Measurements from ENCODE around the gene PHEX.

PHEX gene

GRCh38 chrX:22164770-22165388, 132.8 kb downstream of the PHEX start:
- H3K4me3 ChIP-seq (ENCODE audit: low read length), result no peak overlapping the region
- H3K36me3 ChIP-seq (ENCODE audit: insufficient read depth, low read length), result no peaks in the 10 kb centered on the region
- H3K4me1 ChIP-seq (ENCODE audit: control insufficient read depth, insufficient read depth, low read length), result no peaks in the 10 kb centered on the region
- no peaks in the 10 kb centered on the region for H3K9me3 ChIP-seq (replicated peaks; ENCODE audit: low read length)
- no peak overlapping the region for H3K9ac ChIP-seq (ENCODE audit: low read depth, low read length)
- no peaks in the 10 kb centered on the region for H3K27me3 ChIP-seq (ENCODE audit: control insufficient read depth, insufficient read depth, low read length)
- H3K4me2 ChIP-seq (ENCODE audit: low read length), result no peak overlapping the region

- Histone ChIP-seq H3K4me1 (ENCODE audit: control insufficient read depth, insufficient read depth, low read length) (no peaks in the 10 kb centered on the region), H3K9me3 (replicated peaks; ENCODE audit: low read length) (no peaks in the 10 kb centered on the region), H3K4me3 (ENCODE audit: low read length) (no peak overlapping the region), H3K36me3 (ENCODE audit: insufficient read depth, low read length) (no peaks in the 10 kb centered on the region), H3K27me3 (ENCODE audit: control insufficient read depth, insufficient read depth, low read length) (no peaks in the 10 kb centered on the region), H3K4me2 (ENCODE audit: low read length) (no peak overlapping the region), H3K9ac (ENCODE audit: low read depth, low read length) (no peak overlapping the region)
Observed at GRCh38 chrX:22165732-22166457, 133.8 kb downstream of the PHEX start.

- Histone ChIP-seq H3K27me3 (ENCODE audit: control insufficient read depth, insufficient read depth, low read length) (no peaks in the 10 kb centered on the region), H3K4me1 (ENCODE audit: control insufficient read depth, insufficient read depth, low read length) (no peaks in the 10 kb centered on the region), H3K36me3 (ENCODE audit: insufficient read depth, low read length) (no peaks in the 10 kb centered on the region), H3K9ac (ENCODE audit: low read depth, low read length) (no peak overlapping the region), H3K4me3 (ENCODE audit: low read length) (no peak overlapping the region), H3K9me3 (replicated peaks; ENCODE audit: low read length) (no peaks in the 10 kb centered on the region), H3K4me2 (ENCODE audit: low read length) (no peak overlapping the region)
Observed at GRCh38 chrX:22171287-22172060, 139.3 kb downstream of the PHEX start.

- H3K4me1 ChIP-seq (ENCODE audit: control insufficient read depth, insufficient read depth, low read length), result no peaks in the 10 kb centered on the region
- H3K9ac ChIP-seq (ENCODE audit: low read depth, low read length), result no peak overlapping the region
- H3K4me2 ChIP-seq (ENCODE audit: low read length), result no peak overlapping the region
- no peak overlapping the region for H3K4me3 ChIP-seq (ENCODE audit: low read length)
- no peaks in the 10 kb centered on the region for H3K36me3 ChIP-seq (ENCODE audit: insufficient read depth, low read length)
- no peaks in the 10 kb centered on the region for H3K27me3 ChIP-seq (ENCODE audit: control insufficient read depth, insufficient read depth, low read length)
- H3K9me3 ChIP-seq (replicated peaks; ENCODE audit: low read length), result no peaks in the 10 kb centered on the region
Observed at GRCh38 chrX:22173966-22174365, 141.8 kb downstream of the PHEX start.

- H3K4me2 ChIP-seq (ENCODE audit: low read length), result no peak overlapping the region
- H3K4me3 ChIP-seq (ENCODE audit: low read length), result no peak overlapping the region
- no peaks in the 10 kb centered on the region for H3K4me1 ChIP-seq (ENCODE audit: control insufficient read depth, insufficient read depth, low read length)
- H3K9ac ChIP-seq (ENCODE audit: low read depth, low read length), result no peak overlapping the region
- no peaks in the 10 kb centered on the region for H3K27me3 ChIP-seq (ENCODE audit: control insufficient read depth, insufficient read depth, low read length)
- H3K36me3 ChIP-seq (ENCODE audit: insufficient read depth, low read length), result no peaks in the 10 kb centered on the region
- H3K9me3 ChIP-seq (replicated peaks; ENCODE audit: low read length), result no peaks in the 10 kb centered on the region
Observed at GRCh38 chrX:22177950-22178515, 145.9 kb downstream of the PHEX start.

- Histone ChIP-seq H3K4me1 (ENCODE audit: control insufficient read depth, insufficient read depth, low read length) (no peaks in the 10 kb centered on the region), H3K4me2 (ENCODE audit: low read length) (no peak overlapping the region), H3K9ac (ENCODE audit: low read depth, low read length) (no peak overlapping the region), H3K27me3 (ENCODE audit: control insufficient read depth, insufficient read depth, low read length) (no peaks in the 10 kb centered on the region), H3K9me3 (replicated peaks; ENCODE audit: low read length) (no peaks in the 10 kb centered on the region), H3K4me3 (ENCODE audit: low read length) (no peak overlapping the region), H3K36me3 (ENCODE audit: insufficient read depth, low read length) (no peaks in the 10 kb centered on the region)
Observed at GRCh38 chrX:22184096-22184495, 152.0 kb downstream of the PHEX start.

GRCh38 chrX:22186165-22186564, 154.0 kb downstream of the PHEX start:
- Histone ChIP-seq H3K9me3 (replicated peaks; ENCODE audit: low read length) (no peaks in the 10 kb centered on the region), H3K4me2 (ENCODE audit: low read length) (no peak overlapping the region), H3K9ac (ENCODE audit: low read depth, low read length) (no peak overlapping the region), H3K27me3 (ENCODE audit: control insufficient read depth, insufficient read depth, low read length) (no peaks in the 10 kb centered on the region), H3K4me3 (ENCODE audit: low read length) (no peak overlapping the region), H3K36me3 (ENCODE audit: insufficient read depth, low read length) (no peaks in the 10 kb centered on the region), H3K4me1 (ENCODE audit: control insufficient read depth, insufficient read depth, low read length) (no peaks in the 10 kb centered on the region)

GRCh38 chrX:22192419-22193060, 160.4 kb downstream of the PHEX start:
- no peaks in the 10 kb centered on the region for H3K4me1 ChIP-seq (ENCODE audit: control insufficient read depth, insufficient read depth, low read length)
- H3K4me3 ChIP-seq (ENCODE audit: low read length), result no peak overlapping the region
- H3K9ac ChIP-seq (ENCODE audit: low read depth, low read length), result no peak overlapping the region

GRCh38 chrX:22193851-22194659, 161.9 kb downstream of the PHEX start:
- Histone ChIP-seq H3K9ac (ENCODE audit: low read depth, low read length) (no peak overlapping the region), H3K36me3 (ENCODE audit: insufficient read depth, low read length) (no peaks in the 10 kb centered on the region), H3K4me2 (ENCODE audit: low read length) (no peak overlapping the region), H3K4me1 (ENCODE audit: control insufficient read depth, insufficient read depth, low read length) (no peaks in the 10 kb centered on the region), H3K27me3 (ENCODE audit: control insufficient read depth, insufficient read depth, low read length) (no peaks in the 10 kb centered on the region), H3K4me3 (ENCODE audit: low read length) (no peak overlapping the region), H3K9me3 (replicated peaks; ENCODE audit: low read length) (no peaks in the 10 kb centered on the region)

More at GRCh38 chrX:22192419-22193060, 160.4 kb downstream of the PHEX start:
- Histone ChIP-seq H3K36me3 (ENCODE audit: insufficient read depth, low read length) (no peaks in the 10 kb centered on the region), H3K9me3 (replicated peaks; ENCODE audit: low read length) (no peaks in the 10 kb centered on the region), H3K27me3 (ENCODE audit: control insufficient read depth, insufficient read depth, low read length) (no peaks in the 10 kb centered on the region), H3K4me2 (ENCODE audit: low read length) (peak overlapping the region; percentile 67)

- Histone ChIP-seq H3K9ac (ENCODE audit: low read depth, low read length) (no peak overlapping the region), H3K27me3 (ENCODE audit: control insufficient read depth, insufficient read depth, low read length) (no peaks in the 10 kb centered on the region), H3K9me3 (replicated peaks; ENCODE audit: low read length) (no peaks in the 10 kb centered on the region), H3K36me3 (ENCODE audit: insufficient read depth, low read length) (no peaks in the 10 kb centered on the region), H3K4me1 (ENCODE audit: control insufficient read depth, insufficient read depth, low read length) (no peaks in the 10 kb centered on the region), H3K4me3 (ENCODE audit: low read length) (no peak overlapping the region), H3K4me2 (ENCODE audit: low read length) (no peak overlapping the region)
Observed at GRCh38 chrX:22194660-22194945, 162.5 kb downstream of the PHEX start.

GRCh38 chrX:22196149-22196548, 164.0 kb downstream of the PHEX start:
- Histone ChIP-seq H3K4me1 (ENCODE audit: control insufficient read depth, insufficient read depth, low read length) (no peaks in the 10 kb centered on the region), H3K27me3 (ENCODE audit: control insufficient read depth, insufficient read depth, low read length) (no peaks in the 10 kb centered on the region), H3K4me2 (ENCODE audit: low read length) (no peak overlapping the region), H3K4me3 (ENCODE audit: low read length) (no peak overlapping the region), H3K9ac (ENCODE audit: low read depth, low read length) (no peak overlapping the region), H3K9me3 (replicated peaks; ENCODE audit: low read length) (no peaks in the 10 kb centered on the region), H3K36me3 (ENCODE audit: insufficient read depth, low read length) (no peaks in the 10 kb centered on the region)
